Hematopoietic multipotent progenitor cell (in vitro differentiated cells): Measurements from ENCODE around the gene MPZL1. TPM values are rescaled to one million over a fixed set of nuclear protein-coding genes. Genes with fewer than 3 reads are reported as not detected.
"Not testable (repeated sequence)": the region's sequence is repeated elsewhere in the genome, so short reads cannot be mapped to it uniquely, and the experiment has no call there.

ENCODE experiments used
- DNase-seq, 3 donors: peaks; one replicate each; pipeline ENCODE4 v3.0.0-alpha.2; 2011 to 2015; ENCODE audit warnings: low read depth in 2 of 3, low spot score in 2 of 3
- total RNA-seq: library from RNA; depleted of rRNA; stranded (reverse); fragments of >200 nt; gene quantifications from one replicate; pipeline ENCODE4 v1.2.3, GENCODE V29; 2012

Gene MPZL1
- total RNA-seq, 1 donor = 31.8 TPM

DNA sequence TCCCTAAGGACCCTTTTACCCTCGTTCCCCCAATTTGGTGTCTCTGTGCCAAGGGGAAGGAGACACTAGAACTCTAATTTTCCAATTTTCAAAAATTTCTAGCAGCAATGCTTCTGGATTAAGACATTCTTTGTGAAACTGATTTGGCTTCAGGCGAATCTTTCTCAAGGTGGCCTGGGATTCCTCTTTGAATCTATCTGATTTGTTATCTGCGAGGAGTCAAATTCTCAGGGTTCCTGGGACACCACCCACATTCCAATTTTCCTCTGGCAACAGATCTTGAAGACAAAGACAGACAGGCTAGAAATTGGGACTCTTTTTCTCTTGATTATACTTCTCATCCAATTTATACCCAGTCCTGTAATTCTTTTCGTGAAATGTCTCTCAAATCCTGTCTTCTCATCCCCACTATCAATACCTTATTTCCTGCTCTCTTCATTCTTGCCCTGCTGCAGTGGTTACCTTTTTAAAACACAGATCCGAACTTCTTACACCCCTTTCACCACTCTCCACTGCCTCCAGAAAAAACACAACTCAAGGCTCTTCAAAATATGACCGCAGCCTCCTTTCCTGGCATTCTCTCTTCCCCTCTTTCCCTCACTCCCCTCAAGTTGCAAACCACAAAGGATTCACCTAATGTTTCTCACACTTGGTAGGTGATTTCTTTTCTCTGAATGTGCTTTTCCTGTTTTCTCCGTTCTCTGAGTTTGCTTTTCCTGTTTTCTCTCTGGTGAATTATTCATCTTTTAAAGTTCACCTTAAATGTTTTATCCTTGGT is 2.7 kb upstream of the MPZL1 start:
- no peak for DNase-seq

DNA sequence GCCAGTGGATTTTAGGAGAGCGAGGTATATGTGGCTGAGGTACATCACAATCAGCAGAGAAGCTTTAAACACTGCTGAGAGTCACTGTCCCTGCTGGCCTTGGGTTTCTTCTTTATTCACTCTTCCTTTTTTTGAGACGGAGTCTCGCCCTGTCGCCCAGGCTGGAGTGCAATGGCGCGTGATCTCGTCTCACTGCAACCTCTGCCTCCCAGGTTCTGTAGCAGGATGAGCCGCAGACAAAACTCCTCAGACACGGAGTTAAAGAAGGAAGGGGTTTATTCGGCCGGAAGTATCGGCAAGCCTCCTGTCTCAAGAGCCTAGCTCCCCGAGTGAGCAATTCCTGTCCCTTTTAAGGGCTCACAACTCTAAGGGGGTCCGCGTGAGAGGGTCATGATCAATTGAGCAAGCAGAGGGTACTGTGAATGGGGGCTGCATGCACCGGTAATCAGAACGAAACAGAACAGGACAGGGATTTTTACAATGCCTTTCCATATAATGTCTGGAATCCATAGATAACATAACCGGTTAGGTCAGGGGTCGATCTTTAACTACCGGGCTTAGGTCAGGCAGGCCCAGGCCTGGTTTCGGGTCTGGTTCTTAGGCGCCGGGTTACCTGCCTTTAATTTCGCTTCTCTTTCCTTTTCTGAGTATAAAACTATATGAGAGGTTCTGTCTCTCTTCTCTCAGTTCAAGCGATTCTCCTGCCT is 1.9 kb upstream of the MPZL1 start:
- DNase-seq = not testable (repeated sequence)

DNA sequence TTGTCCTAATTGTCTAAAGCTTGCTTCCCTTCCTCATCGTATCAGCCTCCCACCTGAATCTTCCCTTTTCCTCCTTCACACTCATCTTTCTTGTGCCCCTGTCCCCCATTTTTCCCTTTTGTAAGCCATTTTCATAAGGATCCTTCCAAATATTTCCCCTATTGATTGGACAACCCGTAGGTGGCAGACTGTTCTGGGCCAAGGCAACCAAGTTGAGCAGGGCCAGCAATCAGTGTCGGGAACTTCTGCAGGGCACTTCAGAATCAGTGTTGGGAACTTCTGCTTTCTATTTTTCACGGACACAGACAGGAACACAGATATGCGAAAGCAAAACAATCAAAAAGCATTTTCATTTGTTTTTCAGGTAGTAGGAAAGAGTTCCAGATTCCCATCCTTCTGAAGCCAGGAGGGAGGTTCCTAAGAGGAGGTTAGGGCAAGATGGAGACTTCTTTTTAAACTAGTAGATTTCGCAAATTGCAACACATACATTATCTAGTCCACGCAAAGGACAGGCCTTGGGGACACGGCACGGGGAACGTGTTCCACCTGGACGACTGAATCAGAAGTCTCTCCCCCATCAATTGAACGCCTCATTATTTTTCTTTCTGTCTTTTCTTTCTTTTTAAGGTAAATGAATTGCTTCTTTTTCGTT is 691 bp upstream of the MPZL1 start:
- DNase-seq = peak in 2 of 3 donors; percentile 57

DNA sequence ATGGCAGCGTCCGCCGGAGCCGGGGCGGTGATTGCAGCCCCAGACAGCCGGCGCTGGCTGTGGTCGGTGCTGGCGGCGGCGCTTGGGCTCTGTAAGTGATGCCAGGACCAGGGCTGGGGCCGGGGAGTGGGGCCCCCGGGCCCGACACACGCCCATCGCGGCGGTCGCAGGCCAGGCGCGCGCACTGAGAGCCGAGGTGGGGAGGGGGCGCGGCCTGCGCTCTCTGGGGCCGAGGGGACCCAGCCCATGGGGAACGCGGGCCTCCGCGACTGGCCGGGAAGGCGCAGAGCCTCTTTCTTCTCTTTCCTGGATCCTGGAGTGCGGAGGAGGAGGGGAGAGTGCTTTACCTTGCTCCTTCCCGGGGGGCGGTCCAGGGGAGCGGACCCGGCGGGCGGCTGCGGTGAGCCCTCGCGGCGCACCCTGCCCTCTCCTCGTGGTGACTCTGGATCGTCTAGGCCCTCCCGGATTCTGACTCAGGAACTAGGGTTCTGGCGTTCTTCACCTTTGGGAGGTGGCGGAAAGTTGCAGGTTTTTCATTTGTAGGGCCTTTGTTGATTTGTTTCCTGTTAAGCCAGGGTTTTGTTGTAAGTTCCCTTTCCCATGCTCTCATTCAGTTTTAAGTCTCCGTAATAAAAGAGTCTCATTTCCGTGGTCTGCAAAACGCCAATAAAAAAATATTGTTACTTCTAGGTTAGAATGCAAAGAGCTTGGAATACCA is 529 bp downstream of the MPZL1 start:
- peak in 2 of 3 donors; percentile 36 to 37 for DNase-seq

DNA sequence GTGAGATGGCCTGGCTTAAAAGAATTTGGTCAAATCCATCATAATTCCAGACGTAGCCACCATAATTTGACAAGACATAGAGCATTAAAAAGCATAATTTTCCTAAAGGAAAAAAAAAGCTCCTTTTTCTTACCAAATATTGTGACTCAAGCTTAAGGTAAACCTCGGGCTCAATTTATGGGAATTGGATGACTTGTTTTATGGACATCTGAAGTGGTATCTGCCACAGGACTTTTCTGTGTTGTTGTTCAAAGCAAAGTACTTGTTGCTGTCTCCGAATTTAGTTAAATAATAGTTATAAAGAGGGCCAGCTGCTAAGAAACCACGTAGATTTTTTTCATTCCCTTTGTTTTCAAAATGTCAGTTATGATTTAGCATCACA is 1.1 kb downstream of the MPZL1 start:
- DNase-seq = no peak

DNA sequence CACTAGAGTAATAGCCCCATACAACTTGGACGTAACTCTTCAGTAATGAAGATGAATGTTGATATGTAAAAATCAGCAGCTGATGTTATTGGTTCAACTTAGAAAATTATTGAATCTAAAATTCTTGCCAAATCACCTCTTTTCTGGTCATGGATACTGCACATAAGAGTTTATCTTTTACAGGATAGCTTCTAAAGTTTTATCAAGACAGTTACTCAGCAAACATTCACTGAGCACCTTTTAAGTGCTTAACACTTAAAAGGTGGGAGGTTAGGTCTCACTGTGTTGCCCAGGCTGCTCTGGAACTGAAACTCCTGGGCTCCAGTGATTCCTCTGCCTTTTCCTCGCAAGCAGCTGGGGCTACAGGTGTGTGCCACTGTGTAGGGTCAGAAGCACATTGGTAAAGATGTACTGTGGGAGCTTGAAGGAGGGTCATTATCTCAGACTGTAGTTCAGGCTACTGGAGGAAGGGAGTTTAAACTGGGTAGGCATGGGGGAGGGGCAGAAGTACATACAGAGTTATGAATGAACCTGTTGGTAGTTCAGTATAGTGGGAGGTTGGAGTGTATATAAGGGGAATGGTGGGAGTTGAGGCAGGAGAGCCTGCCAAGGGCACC is 2.0 kb downstream of the MPZL1 start:
- no peak for DNase-seq

DNA sequence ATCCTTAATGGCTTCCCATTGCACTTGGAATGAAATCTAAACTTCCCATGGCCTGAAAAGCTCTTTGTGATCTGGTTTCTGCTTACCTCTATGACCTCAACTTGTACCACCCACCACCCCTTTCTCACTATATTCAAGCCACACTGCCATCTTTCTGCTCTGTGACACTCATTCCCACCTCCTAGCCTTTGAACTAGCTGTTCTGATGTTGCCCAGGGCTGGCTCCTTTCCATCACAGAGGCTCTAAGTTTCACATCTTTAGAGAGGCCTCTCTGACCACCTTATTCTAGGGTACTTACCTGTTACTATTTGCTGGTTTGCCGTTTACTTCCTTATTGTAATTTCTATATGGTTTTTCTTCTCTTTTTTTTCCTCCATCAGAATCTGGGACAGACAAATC is 4.2 kb downstream of the MPZL1 start:
- no peak for DNase-seq

DNA sequence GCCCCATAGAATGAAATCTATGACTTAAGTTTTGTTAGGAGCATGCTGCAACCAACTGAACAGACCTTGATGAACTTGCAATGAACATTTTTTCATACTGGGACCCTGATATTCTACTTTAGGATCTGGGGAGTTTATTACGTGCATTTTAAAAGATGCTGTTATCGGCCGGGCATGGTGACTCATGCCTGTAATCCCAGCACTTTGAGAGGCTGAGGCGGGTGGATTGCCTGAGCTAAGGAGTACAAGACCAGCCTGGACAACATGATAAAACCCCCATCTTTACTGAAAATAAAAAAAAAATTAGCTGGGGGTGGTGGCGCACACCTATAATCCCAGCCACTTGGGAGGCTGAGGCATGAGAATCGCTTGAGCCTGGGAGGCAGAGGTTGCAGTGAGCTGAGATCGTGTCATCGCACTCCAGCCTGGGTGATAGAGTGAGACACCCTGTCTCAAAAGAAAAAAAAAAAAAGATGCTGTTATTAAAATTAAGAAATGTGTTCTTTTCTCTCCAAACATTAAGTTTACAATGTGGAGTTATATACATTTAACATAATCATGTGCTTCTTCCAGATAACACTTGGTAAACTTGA is 7.1 kb downstream of the MPZL1 start:
- no peak for DNase-seq

DNA sequence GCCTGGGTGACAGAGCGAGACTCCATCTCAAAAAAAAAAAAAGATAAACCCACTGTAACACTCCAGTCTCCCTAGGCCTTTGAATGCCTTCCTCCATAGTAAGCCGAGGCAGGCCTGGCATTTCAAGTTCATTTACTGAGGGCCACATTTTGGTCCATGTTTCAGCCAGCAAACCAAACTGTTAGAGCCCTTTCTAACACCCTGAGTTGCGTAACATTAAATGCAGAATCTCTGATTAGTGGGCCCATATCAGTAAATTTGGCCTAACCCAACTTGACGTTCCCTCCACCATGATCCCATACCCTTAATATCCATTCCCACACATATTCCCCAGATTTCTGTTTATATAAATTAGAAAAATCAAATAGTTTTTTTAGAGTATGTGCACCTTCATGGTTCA is 12.4 kb downstream of the MPZL1 start:
- no peak for DNase-seq

DNA sequence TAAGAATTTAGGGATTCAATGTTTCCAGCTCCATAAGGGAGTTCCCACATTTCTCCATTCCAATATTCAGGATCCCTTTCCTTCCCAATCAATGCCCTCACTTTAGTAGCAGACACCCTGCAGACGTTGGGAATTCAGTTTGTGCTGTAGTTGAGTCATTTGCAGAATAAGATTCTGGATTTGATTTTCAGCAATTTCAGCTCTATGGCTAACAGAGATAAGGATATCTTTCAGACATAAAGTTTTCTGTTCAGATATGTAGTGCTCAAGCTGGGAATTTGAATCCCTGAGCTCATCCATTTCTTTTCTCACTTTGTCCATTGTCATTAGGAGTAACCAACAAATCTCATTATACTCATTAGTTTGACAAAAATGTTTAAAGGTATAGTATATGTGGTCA is 13.1 kb downstream of the MPZL1 start:
- DNase-seq = no peak

DNA sequence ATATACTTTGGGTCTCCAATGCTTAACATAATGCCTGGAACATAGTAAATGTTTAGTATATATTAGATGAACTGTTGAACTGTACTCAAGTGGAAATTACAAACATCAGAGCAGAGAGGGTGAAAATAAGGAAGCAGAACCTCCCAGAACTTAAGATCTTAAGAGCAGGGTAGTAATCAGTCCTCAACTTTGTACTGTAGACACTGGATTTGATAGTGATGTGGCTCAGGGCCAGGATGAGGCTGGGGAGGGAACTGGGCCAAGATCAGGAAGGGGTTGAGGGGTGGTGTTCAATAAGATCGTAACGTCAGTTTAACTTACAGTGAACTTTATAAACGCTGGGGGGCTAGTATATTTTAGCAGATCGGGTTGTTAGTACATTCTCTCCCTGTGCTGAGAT is 15.4 kb downstream of the MPZL1 start:
- DNase-seq = no peak

DNA sequence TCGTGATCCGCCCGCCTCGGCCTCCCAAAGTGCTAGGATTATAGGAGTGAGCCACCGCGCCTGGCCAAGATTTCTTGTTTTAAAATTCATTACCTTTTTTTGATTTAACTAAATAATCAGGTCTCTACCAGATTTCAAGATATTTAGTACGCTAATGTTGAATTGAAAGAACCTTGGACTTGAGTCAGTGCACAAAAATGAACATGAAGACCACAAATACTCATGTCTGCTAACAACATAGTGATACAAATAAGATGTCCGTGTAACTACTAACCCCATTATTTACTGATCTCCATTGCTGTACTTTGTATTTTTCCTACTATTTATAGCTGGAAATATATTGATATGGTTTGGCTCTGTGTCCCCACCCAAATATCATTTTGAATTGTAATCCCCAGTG is 16.4 kb downstream of the MPZL1 start:
- DNase-seq = no peak

DNA sequence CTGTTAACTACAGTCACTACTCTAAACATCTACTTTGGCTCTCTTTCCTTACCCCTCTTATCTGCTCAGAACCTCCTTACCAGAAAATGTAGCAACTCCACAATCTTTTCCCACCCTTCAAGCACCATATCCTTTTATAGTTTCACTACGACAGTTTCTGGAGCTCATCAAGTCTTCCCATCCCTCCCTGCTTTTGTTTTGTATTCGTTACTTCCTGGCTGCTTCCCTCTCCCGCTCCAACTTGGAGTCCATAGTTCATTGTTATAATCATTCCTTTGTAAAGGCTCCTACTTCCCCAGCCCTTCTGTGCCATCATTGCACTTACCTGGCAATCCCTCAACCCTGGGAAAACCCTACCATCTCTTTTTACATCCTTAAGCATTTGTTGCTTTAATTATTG is 18.0 kb downstream of the MPZL1 start:
- no peak for DNase-seq

DNA sequence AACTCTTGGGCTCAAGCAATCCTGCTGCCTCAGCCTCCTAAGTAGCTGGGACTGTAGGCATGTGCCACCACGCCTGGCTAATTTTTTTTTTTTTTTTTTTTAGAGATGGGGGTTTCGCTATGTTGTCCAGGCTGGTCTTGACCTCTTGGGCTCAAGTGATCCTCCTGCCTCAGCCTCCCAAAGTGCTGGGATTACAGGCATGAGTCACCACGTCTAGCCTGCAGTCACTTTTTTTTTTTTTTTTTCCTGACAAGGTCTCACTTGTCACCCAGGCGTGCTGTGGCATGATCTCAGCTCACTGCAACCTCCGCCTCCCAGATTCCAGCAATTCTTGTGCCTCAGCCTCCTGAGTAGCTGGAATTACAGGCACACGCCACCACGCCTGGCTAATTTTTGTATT is 19.3 kb downstream of the MPZL1 start:
- DNase-seq = not testable (repeated sequence)

DNA sequence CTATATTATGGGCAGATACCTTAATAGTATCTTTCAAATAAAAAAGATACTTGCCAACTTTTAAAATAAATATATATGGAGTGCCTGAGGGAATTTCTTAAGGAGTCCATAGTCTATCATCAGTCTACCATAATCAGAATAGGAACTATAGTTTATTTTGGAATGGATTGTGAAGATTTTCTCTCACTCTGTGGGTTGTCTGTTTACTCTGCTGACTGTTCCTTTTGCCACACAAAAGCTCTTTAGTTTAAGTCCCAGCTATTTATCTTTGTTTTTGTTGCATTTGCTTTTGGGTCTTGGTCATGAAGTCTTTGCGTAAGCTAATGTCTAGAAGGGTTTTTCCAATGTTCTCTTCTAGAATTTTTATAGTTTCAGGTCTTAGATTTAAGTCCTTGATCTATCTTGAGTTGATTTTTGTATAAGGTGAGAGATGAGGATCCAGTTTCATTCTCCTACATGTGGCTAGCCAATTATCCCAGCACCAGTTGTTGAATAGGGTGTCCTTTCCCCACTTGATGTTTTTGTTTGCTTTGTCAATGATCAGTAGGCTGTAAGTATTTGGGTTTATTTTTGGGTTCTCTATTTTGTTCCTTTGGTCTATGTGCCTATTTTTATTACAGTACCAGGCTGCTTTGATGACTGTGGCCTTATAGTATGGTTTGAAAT is 20.7 kb downstream of the MPZL1 start:
- not testable (repeated sequence) for DNase-seq

DNA sequence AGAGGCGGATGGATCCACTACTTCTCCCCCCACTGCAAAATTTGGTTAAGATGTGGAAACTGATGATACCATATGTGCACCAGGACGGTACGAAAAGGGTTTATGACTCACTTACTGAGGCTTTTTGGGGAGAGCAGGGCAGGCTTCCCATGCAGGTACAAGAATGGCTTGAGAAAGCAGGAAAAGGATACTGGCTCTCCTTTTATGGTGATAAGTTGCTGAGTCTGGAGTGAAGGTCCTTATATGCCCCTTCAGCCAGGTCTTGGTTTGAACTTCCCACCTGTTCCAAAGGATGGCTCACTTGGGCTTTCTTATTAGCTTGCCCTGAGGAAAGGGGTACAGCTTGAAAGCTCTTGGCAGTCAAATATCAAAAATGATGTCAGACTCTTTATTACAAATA is 23.1 kb downstream of the MPZL1 start:
- no peak for DNase-seq

DNA sequence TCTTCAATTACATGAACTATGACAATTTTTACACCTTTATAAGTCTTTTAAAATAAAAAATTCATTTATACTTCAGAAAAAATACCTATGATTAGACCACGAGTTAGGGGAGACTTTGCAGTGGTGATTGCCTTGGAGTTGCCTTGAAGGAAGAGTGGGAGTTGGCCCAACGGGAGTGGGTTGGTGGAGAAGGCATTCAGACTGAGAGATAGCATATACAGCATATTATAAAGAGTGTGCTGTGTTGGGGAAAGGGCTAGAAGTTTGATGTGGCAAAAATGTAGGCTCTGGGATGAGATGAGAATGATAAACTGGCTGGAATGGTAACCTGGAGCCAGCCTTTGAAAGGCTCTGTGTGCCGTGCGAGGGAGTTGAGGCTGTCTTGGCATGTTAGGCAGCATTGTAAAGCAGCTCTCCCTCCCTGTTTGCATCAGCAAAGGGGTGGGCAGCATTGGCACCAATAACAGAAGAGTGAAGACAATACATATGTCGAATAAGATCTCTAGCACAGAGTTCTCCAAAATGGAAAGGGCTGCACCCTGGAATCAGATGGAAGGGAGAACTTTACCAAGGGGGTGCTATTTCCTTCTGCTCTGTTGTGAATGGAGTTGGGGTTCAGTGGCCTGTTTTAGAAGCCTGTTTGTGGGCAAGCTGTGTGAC is 24.4 kb downstream of the MPZL1 start:
- no peak for DNase-seq

DNA sequence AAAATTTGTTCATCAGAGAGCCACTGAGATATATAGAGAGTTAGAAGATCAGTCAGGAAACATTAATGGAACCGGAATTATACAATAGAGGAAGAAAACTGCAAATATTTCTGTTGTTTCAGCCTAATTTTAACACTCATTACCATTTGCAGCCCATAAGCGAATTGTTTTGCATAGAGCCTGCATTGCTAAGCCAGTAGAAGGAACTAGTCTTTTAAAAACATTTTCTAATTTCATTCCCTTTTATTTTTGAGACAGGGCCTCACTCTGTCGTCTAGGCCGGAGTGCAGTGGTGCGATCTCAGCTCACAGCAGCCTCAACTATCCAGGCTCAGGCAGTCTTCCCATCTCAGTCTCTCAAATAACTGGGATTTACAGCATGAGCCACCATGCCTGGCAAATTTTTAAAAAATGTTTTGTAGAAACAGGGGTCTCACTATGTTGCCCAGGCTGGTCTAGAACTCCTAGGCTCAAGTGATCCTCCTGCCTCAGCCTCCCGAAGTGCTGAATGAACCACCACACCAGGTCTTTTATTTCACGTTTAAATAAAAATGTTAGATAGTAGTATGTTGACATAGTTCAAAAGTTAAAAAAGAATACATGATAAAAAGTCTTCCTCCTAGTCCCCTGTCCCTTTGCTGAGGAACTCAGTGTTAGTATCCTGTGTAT is 25.3 kb downstream of the MPZL1 start:
- no peak for DNase-seq

DNA sequence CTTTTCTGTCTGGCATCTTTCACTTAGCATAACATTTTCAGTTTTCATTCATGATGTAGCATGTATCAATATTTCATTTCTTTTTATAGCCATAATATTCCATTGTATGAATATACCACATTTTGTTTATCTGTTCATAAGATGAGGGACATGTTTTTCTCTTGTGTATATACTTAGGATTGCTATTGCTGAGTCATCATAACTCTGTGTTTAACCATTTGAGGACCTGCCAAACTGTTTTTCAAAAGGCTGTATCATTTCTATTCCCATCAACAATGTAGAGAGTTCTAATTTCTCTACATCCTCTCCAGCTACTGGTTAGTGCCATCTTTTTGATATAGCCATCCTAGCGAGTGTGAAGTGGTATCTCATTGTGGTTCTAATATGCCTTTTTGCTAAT is 26.2 kb downstream of the MPZL1 start:
- no peak for DNase-seq
